GM12801 (cell line): Measurements from ENCODE around the gene ZSWIM4.

Source experiments
- CTCF ChIP-seq: IDR thresholded peaks from one replicate; pipeline ENCODE4 v1.5.1; 2011; ENCODE audit warnings: control low read depth; ENCODE audit not compliant: insufficient read length; ENCODE audit errors: extremely low read depth

Gene ZSWIM4

GRCh38 chr19:13796301-13797057 is 1.2 kb downstream of the ZSWIM4 start:
- no peak for TF ChIP-seq CTCF

GRCh38 chr19:13797058-13797440 is 1.8 kb downstream of the ZSWIM4 start:
- TF ChIP-seq CTCF: no peak

- TF ChIP-seq CTCF: no peak
These were observed 2.6 kb downstream of the ZSWIM4 start for GRCh38 chr19:13797870-13798269.

- no peak for TF ChIP-seq CTCF
These were observed 4.4 kb downstream of the ZSWIM4 start for GRCh38 chr19:13799669-13800068.

GRCh38 chr19:13803038-13803437 is 7.8 kb downstream of the ZSWIM4 start:
- no peak for TF ChIP-seq CTCF

GRCh38 chr19:13804830-13805683 is 9.8 kb downstream of the ZSWIM4 start:
- no peak for TF ChIP-seq CTCF

- TF ChIP-seq CTCF: no peak
These were observed 11.5 kb downstream of the ZSWIM4 start for GRCh38 chr19:13806728-13807127.
